Left renal cortex interstitium (tissue), 4 donors: ENCODE measurements around the gene VPS13D. TPM values are rescaled to one million over a fixed set of nuclear protein-coding genes. Genes with fewer than 3 reads are reported as not detected.

Experiments
- DNase-seq, 4 donors: peaks; one replicate each; pipeline ENCODE4 v3.0.0-alpha.2; 2013; ENCODE audit warnings: low read depth in 4 of 4, low spot score in 2 of 4, missing footprints in 1 of 4
- polyA plus RNA-seq, 4 donors: library from polyadenylated mRNA; unstranded; fragments of 120-200 nt; gene quantifications; one replicate each; pipeline ENCODE4 v1.2.1, GENCODE V29; 2013; ENCODE audit not compliant: insufficient read length in 4 of 4

VPS13D gene
- polyA plus RNA-seq = 10 to 100 TPM; 21.8 to 32.3 (median 27.6) TPM

GRCh38 chr1:12229835-12230548 lies at the start of gene VPS13D:
VPS13D (plus strand) TSS chr1:12230030; CDS start chr1:12234267, 4,237 bp downstream.
- peak in 1 of 4 donors; percentile 62 for DNase-seq

- DNase-seq = no peak
Measured at GRCh38 chr1:12180315-12180714, 49.5 kb upstream of the VPS13D start.

- no peak for DNase-seq
Measured at GRCh38 chr1:12180903-12181302, 48.9 kb upstream of the VPS13D start.

GRCh38 chr1:12181568-12181967 lies 48.3 kb upstream of the VPS13D start:
- no peak for DNase-seq

- DNase-seq = no peak
Measured at GRCh38 chr1:12182410-12182984, 47.3 kb upstream of the VPS13D start.

- no peak for DNase-seq
Measured at GRCh38 chr1:12183095-12183794, 46.6 kb upstream of the VPS13D start.

GRCh38 chr1:12184008-12184681 lies 45.7 kb upstream of the VPS13D start:
- DNase-seq = peak in 1 of 4 donors; percentile 38

GRCh38 chr1:12185036-12185917 lies 44.6 kb upstream of the VPS13D start:
- no peak for DNase-seq

GRCh38 chr1:12185918-12186678 lies 43.7 kb upstream of the VPS13D start:
- DNase-seq = no peak

- no peak for DNase-seq
Measured at GRCh38 chr1:12186679-12186985, 43.2 kb upstream of the VPS13D start.

- no peak for DNase-seq
Measured at GRCh38 chr1:12188115-12188514, 41.7 kb upstream of the VPS13D start.

GRCh38 chr1:12188657-12189327 lies 41.0 kb upstream of the VPS13D start:
- no peak for DNase-seq

- DNase-seq = no peak
Measured at GRCh38 chr1:12189328-12189682, 40.5 kb upstream of the VPS13D start.

- DNase-seq = no peak
Measured at GRCh38 chr1:12191242-12192032, 38.4 kb upstream of the VPS13D start.

GRCh38 chr1:12194666-12195216 lies 35.1 kb upstream of the VPS13D start:
- no peak for DNase-seq

GRCh38 chr1:12195416-12195815 lies 34.4 kb upstream of the VPS13D start:
- no peak for DNase-seq

GRCh38 chr1:12196641-12197482 lies 33.0 kb upstream of the VPS13D start:
- no peak for DNase-seq
